HG03066 (cell line): Measurements from ENCODE around the gene BOK.

Experiments used
- ATAC-seq: cut with Tn5 transposase; IDR thresholded peaks from one replicate; pipeline ENCODE4 v1.9.1; 2021; ENCODE audit warnings: low read depth; ENCODE audit not compliant: unreplicated experiment

The BOK gene

GRCh38 chr2:241595600-241596140 is 37.1 kb downstream of the BOK start:
- no peak for ATAC-seq

- no peak for ATAC-seq
Measured at GRCh38 chr2:241597561-241597960, 39.0 kb downstream of the BOK start.

- no peak for ATAC-seq
Measured at GRCh38 chr2:241598061-241598460, 39.5 kb downstream of the BOK start.

GRCh38 chr2:241598487-241598886 is 39.9 kb downstream of the BOK start:
- ATAC-seq, result no peak

GRCh38 chr2:241599615-241600014 is 41.1 kb downstream of the BOK start:
- no peak for ATAC-seq

- no peak for ATAC-seq
Measured at GRCh38 chr2:241601841-241602240, 43.3 kb downstream of the BOK start.

GRCh38 chr2:241602720-241603119 is 44.2 kb downstream of the BOK start:
- ATAC-seq, result no peak

- ATAC-seq, result no peak
Measured at GRCh38 chr2:241603686-241604085, 45.1 kb downstream of the BOK start.

GRCh38 chr2:241606186-241606585 is 47.6 kb downstream of the BOK start:
- ATAC-seq, result no peak

GRCh38 chr2:241607162-241607885 is 48.8 kb downstream of the BOK start:
- ATAC-seq, result no peak

GRCh38 chr2:241608881-241609280 is 50.3 kb downstream of the BOK start:
- no peak for ATAC-seq

GRCh38 chr2:241609859-241610793 is 51.6 kb downstream of the BOK start:
- ATAC-seq, result peak; percentile 93

GRCh38 chr2:241611062-241611461 is 52.5 kb downstream of the BOK start:
- ATAC-seq, result no peak

GRCh38 chr2:241612156-241613016 is 53.8 kb downstream of the BOK start:
- no peak for ATAC-seq

GRCh38 chr2:241613017-241613780 is 54.7 kb downstream of the BOK start:
- ATAC-seq, result no peak

GRCh38 chr2:241615041-241615440 is 56.5 kb downstream of the BOK start:
- no peak for ATAC-seq

GRCh38 chr2:241615522-241616052 is 57.0 kb downstream of the BOK start:
- no peak for ATAC-seq

- no peak for ATAC-seq
Measured at GRCh38 chr2:241616168-241617125, 57.9 kb downstream of the BOK start.
